Measurements from ENCODE around the gene RPN1.
"Not testable (repeated sequence)": the region's sequence is repeated elsewhere in the genome, so short reads cannot be mapped to it uniquely, and the experiment has no call there.

RPN1 gene

GRCh38 chr3:128607710-128608048, 42.9 kb downstream of the RPN1 start:
- no peak for DNase-seq

GRCh38 chr3:128606094-128606493, 44.5 kb downstream of the RPN1 start:
- no peak for DNase-seq

GRCh38 chr3:128605091-128606046, 45.2 kb downstream of the RPN1 start:
- no peak for DNase-seq

GRCh38 chr3:128603811-128604775, 46.5 kb downstream of the RPN1 start:
- no peak for DNase-seq

GRCh38 chr3:128603313-128603712, 47.3 kb downstream of the RPN1 start:
- DNase-seq: no peak

DNA sequence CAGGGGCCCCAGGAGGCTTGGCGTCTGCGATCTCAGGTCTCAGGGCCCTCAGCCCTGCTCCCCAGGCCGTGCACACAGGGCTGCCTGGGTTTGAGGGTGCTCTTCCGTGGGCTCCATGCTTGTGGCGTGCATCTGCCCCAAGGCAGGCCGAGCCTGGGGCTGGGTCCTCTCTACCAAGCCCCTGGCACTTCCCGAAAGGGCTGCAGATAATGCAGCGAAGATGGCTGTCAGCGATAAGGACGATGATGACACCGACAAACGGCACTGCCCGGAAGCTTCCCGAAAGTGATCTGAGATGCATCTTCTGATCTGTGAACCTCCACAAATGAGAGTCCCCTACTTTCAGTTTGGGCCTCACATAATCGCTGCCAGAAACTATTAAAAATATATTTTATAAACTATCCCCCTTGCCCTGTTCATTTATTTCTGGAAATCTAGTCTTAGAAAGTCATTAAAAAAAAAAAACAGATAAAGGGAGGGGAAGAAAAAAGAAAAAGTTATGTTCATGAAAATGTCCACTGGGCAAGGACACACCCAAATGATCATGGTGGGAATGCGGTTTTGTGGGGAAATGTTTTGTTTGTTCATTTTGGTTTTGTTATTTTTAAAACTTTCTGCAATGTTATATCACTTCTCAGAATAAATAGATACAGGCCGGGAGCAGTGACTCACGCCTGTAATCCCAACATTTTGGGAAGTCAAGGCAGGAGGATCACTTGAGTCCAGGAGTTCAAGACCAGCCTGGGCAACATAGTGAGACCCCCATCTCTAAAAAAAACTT, 51.5 kb downstream of the RPN1 start:
- no peak for DNase-seq

DNA sequence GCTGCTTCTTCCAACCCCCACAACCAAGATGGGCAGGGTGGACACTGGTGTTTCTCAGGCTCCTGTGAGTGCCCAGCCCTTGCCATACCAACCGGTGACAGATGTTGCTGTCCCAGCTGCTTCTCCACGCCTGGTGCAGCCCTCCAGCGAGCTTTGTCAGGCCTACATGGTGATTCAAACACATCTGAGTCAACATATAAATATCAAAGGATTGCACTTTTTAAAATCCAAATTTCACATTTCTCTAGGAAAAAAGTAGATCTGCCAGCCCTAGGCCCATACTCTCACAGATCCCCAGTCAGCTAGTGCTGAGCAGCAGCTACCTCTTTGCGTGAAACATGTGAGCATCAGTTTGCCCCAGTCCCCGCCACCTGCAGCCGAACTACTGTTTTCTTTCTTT, 52.7 kb downstream of the RPN1 start:
- no peak for DNase-seq

GRCh38 chr3:128592864-128593263, 57.8 kb downstream of the RPN1 start:
- DNase-seq: no peak

DNA sequence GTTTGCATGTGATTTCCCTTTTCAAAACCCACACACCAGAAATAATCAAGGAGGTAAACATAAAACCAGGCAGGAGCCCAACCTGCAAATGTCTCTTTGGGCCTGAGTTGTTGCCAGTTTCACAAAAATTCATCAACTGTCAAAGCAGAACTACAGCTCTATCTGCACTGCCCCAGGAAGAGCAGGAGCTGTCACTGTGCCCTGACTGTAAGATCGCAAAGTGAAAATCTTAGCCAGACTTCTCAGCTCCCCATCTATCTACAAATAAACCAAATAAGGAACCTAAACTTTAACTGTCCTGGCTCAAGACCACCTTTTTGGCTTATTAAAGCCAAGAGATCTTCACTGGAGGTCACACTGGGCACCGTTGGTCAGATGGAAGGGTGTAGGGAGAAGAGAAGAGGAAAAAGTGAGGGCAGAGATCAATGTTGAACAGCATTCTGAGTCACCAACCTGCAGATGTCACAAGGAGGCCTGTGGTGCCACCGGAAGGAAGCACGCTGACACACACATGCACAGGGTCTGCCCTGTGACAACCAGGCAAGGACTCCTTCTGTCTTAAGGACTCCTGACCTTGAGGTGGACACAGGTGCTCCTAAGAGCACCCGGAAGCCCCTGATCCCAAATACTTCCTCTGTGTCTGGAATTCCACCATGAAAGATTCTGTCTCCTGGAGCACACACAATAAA, 58.7 kb downstream of the RPN1 start:
- no peak for DNase-seq

GRCh38 chr3:128590948-128591347, 59.7 kb downstream of the RPN1 start:
- peak in 1 of 2 experiments; percentile 39 for DNase-seq

- not testable (repeated sequence) for DNase-seq
Measured at GRCh38 chr3:128589985-128590384, 60.6 kb downstream of the RPN1 start.

DNA sequence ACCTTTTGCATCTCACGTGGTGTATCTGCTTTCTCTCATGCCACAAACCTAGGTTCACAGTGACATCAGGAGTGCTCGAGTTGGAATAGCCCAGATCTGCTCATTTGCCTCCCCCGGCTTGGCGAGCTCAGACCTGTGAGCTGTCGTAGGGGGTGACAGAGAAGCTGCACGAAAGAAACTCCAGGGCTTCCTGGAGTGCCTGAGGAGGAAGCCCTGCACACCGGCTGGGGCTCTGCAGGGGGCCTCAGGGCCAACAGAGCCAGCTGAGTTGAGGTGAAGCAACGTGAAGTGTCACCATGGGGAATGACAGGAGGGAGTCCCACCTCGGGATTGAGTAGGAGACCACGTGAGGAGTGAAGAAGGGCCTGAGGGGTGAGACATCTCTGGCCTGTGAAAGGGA, 62.5 kb downstream of the RPN1 start:
- DNase-seq: no peak

DNA sequence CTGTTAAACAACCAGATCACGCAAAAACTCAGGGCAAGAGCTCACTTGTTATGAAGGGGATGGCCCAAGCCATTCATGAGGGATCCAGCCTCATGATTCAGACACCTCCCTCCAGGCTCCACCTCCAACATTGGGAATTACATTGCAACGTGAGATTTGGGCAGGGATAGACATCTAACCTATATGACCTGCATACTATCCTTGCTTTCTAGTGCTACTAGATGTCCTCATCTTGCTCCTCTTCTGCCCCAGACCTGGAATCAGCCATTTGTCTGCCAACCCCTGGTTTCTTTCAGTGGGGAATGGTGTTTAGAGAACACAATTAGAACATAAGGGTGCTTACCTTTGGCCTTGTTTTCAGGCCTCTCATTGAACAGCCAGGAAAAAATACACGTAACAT, 63.2 kb downstream of the RPN1 start:
- DNase-seq: no peak

DNA sequence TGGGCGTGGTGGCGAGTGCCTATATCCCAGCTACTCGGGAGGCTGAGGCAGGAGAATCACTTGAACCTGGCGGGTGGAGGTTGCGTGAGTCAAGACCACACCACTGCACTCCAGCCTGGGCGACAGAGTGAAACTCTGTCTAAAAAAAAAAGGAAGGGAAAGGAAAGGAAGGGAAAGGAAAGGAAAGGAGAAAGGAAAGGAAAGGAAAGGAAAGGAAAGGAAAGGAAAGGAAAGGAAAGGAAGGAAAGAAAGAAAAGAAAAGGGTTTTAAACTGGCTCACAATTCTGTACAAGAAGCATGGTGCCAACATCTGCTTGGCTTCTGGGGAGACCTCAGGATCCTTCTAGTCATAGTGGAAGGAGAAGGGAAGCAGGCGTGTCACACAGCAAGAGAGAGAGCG, 63.7 kb downstream of the RPN1 start:
- DNase-seq: not testable (repeated sequence)

DNA sequence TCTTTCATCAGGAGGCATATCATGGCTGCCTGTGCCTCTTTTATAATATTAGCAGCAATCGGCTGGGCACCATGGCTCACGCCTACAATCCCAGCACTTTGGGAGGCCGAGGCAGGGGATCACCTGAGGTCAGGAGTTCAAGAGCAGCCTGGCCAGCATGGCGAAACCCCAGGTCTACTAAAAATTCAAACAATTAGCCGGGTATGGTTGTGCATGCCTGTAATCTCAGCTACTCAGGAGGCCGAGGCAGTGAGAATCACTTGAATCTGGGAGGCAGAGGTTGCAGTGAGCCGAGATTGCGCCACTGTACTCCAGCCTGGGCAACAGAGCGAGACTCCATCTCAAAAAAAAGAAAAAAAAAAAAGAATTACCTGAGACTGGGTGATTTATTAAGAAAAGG, 64.2 kb downstream of the RPN1 start:
- not testable (repeated sequence) for DNase-seq

DNA sequence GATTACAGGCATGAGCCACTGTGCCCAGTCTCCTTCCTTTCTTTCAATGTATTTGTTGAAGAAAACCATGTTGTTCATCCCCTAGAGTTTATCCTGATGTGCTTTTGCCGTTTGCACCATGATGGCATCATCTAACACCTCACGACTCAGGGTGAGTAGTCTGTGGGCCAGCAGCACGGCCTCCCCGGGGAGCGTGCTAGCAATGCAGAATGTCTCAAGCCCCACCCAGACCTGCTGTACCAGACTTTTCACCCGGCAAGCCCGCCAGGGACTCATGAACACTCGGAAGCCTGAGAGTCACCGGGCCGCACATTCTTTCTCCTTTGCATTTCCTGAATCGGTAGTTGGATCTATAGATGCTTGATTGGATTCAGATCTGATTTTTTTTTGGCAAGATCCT, 64.6 kb downstream of the RPN1 start:
- no peak for DNase-seq

GRCh38 chr3:128585189-128585588, 65.4 kb downstream of the RPN1 start:
- no peak for DNase-seq

- DNase-seq: peak; percentile 71 to 91
Measured at GRCh38 chr3:128584412-128585020, 66.1 kb downstream of the RPN1 start.

DNA sequence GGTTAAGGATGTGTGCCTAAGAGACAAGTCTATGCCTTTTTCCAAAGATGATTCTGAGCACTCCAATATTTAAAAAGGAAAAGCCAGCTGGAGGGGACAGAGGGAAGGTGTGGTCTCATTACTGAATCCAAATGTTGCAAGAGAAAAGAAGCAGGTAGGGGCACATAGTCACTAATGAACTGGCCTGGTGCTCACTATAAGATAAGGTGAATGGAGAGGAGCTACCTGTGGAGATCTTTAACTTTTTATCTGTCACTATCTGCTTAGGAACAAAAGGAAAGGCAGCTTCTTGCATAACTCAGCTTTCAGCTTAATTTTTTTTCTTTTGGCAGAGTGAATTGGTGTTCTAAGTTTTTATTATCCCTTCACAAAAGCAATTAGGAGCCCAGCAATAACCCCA, 69.1 kb downstream of the RPN1 start:
- no peak for DNase-seq

DNA sequence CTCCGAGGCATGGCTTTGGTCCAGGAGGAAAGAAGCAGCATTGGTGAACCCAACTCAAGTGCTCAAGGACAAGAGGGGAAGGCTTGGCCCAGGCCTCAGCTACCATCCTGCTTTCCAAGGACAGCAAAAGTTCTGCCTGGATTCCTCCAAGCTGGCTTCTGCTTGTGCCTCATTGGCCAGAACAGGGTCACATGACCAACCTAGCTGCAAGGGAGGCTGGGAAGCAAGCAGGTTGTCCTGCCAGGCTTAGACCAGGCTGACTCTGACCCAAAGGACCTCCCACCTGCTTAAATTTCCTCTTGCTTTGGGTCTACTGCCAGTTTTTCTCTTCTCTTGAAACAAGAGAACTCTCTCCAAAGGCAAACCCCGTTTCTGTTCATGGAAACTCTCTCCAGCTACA, 70.7 kb downstream of the RPN1 start:
- DNase-seq: no peak

GRCh38 chr3:128578346-128578745, 72.3 kb downstream of the RPN1 start:
- DNase-seq: no peak

GRCh38 chr3:128577711-128578110, 72.9 kb downstream of the RPN1 start:
- DNase-seq: no peak
